Measurements from ENCODE around the gene MPZL1. TPM values are rescaled to one million over a fixed set of nuclear protein-coding genes. Genes with fewer than 3 reads are reported as not detected.

Gene MPZL1
- total RNA-seq, 2 donors from 2014 or later = 112 to 144 TPM

DNA sequence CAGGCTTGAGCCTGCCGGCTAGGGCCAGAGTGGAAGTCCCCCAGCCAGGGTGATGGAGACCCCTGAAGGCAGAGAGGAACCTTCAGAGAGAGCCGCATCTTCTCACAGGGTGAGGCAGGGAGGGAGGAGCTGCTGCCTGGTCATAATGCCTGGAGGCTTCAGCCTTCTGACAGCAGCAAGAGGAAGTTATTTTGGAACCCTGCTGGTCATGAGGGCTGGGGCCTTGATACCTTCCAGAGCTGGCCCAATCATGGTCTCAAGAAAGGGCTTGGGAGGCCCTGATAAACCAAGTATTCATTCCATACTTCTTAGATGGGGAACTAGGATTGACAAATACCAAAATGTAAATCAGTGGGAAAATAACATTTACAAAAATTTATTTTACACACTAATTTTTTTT, 26.6 kb upstream of the MPZL1 start:
- no peak overlapping the region for H3K9ac ChIP-seq (ENCODE audit: low read depth in 2 of 2, low read length in 2 of 2)

DNA sequence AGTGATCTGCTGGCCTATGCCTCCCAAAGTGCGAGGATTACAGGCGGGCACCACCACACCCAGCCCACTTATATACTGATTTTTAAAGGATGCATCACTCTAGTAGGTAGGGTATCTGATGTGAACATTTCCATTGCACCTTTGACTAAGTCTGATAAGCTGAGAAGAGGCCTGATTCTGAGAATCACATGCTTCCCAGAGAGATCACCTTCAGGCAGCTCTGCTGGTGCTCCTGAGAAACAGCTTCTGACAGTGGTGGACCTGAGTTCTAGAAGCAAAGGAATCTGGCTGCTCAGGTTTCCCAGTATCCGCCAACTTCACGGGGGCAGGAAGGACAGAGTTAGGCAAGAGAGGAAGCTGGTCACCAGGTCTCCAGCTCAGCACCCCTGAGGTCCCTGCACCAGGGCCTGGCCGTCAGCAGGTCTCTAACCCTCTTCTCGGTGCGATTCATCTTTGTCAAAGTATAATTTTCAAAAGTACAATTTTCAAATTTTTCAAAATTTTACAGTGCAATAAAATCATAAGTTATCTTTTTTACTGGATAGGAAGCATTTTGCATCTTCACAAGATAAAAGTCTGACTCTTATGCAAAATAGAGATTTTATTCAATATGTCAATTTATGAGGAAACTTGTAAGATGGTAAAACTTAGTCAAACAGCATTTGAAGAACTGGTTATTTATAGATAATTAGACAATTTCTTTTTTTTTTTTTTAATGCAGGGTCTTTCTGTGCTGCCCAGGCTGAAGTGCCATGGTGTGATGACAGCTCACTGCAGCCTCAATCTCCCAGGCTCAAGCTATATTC, 25.8 kb upstream of the MPZL1 start:
- H3K4me1 ChIP-seq = no peaks in the 10 kb centered on the region
- H3K4me3 ChIP-seq = no peak overlapping the region
- TF ChIP-seq, protein P1, sequence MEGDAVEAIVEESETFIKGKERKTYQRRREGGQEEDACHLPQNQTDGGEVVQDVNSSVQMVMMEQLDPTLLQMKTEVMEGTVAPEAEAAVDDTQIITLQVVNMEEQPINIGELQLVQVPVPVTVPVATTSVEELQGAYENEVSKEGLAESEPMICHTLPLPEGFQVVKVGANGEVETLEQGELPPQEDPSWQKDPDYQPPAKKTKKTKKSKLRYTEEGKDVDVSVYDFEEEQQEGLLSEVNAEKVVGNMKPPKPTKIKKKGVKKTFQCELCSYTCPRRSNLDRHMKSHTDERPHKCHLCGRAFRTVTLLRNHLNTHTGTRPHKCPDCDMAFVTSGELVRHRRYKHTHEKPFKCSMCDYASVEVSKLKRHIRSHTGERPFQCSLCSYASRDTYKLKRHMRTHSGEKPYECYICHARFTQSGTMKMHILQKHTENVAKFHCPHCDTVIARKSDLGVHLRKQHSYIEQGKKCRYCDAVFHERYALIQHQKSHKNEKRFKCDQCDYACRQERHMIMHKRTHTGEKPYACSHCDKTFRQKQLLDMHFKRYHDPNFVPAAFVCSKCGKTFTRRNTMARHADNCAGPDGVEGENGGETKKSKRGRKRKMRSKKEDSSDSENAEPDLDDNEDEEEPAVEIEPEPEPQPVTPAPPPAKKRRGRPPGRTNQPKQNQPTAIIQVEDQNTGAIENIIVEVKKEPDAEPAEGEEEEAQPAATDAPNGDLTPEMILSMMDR (IDR thresholded peaks at IDR 0.05) = no peak
- DNase-seq = no peak
- H3K36me3 ChIP-seq = no peaks in the 10 kb centered on the region
- intact Hi-C loops (cut with DNase I) = no loop called here
- no peaks in the 10 kb centered on the region for H3K27me3 ChIP-seq
- no peak overlapping the region for H3K9ac ChIP-seq (ENCODE audit: low read depth in 2 of 2, low read length in 2 of 2)
- H3K27ac ChIP-seq = no peak overlapping the region
- no peaks in the 10 kb centered on the region for H3K9me3 ChIP-seq

More for the DNA sequence above, 26.6 kb upstream of the MPZL1 start:
- Histone ChIP-seq H3K27me3 (no peaks in the 10 kb centered on the region), H3K4me1 (no peaks in the 10 kb centered on the region), H3K4me3 (no peak overlapping the region), H3K36me3 (no peaks in the 10 kb centered on the region), H3K9me3 (no peaks in the 10 kb centered on the region), H3K27ac (no peak overlapping the region)
- intact Hi-C loops (cut with DNase I) = no loop called here
- DNase-seq = no peak
- TF ChIP-seq, protein P1 (IDR thresholded peaks at IDR 0.05) = no peak

GRCh38 chr1:167697667-167698141, 24.1 kb upstream of the MPZL1 start:
- Histone ChIP-seq H3K4me1 (no peaks in the 10 kb centered on the region), H3K27me3 (no peaks in the 10 kb centered on the region), H3K27ac (no peak overlapping the region), H3K9me3 (no peaks in the 10 kb centered on the region), H3K36me3 (no peaks in the 10 kb centered on the region), H3K9ac (ENCODE audit: low read depth in 2 of 2, low read length in 2 of 2) (no peak overlapping the region), H3K4me3 (no peak overlapping the region)
- intact Hi-C loops (cut with DNase I) = no loop called here
- TF ChIP-seq, protein P1 (IDR thresholded peaks at IDR 0.05) = no peak
- no peak for DNase-seq

GRCh38 chr1:167698313-167698712, 23.5 kb upstream of the MPZL1 start:
- intact Hi-C loops (cut with DNase I) = no loop called here
- Histone ChIP-seq H3K4me1 (no peaks in the 10 kb centered on the region), H3K4me3 (no peak overlapping the region), H3K9ac (ENCODE audit: low read depth in 2 of 2, low read length in 2 of 2) (no peak overlapping the region), H3K27ac (no peak overlapping the region), H3K9me3 (no peaks in the 10 kb centered on the region), H3K27me3 (no peaks in the 10 kb centered on the region), H3K36me3 (no peaks in the 10 kb centered on the region)
- TF ChIP-seq, protein P1 (IDR thresholded peaks at IDR 0.05) = no peak
- no peak for DNase-seq

GRCh38 chr1:167701510-167701909, 20.3 kb upstream of the MPZL1 start:
- no peak overlapping the region for H3K27ac ChIP-seq
- no peak for DNase-seq
- no peaks in the 10 kb centered on the region for H3K27me3 ChIP-seq
- H3K9ac ChIP-seq (ENCODE audit: low read depth in 2 of 2, low read length in 2 of 2) = no peak overlapping the region
- intact Hi-C loops (cut with DNase I) = no loop called here
- H3K4me1 ChIP-seq = no peaks in the 10 kb centered on the region
- H3K36me3 ChIP-seq = no peaks in the 10 kb centered on the region
- TF ChIP-seq, protein P1 (IDR thresholded peaks at IDR 0.05) = no peak
- H3K9me3 ChIP-seq = no peaks in the 10 kb centered on the region
- no peak overlapping the region for H3K4me3 ChIP-seq
